ENCODE measurements around the gene INPP5K.

Gene INPP5K

GRCh38 chr17:1498233-1498632 is 18.2 kb downstream of the INPP5K start:
- H3K27ac ChIP-seq (replicated peaks; ENCODE audit: low read length): no peak overlapping the region

GRCh38 chr17:1497831-1498230 is 18.6 kb downstream of the INPP5K start:
- Histone ChIP-seq H2AK5ac (ENCODE audit: low read depth, low read length) (no peak overlapping the region), H3K9me3 (replicated peaks in 1 of 2; ENCODE audit: control insufficient read depth in 2 of 2, insufficient read depth in 1 of 2, low read depth in 1 of 2, low read length in 2 of 2) (no peaks in the 10 kb centered on the region), H3K18ac (ENCODE audit: low read length) (peak overlapping the region; percentile 24), H3K23ac (ENCODE audit: low read depth, low read length, poor library complexity) (peak overlapping the region; percentile 92), H3K4me2 (ENCODE audit: insufficient read depth, low read length, poor library complexity, severe bottlenecking) (no peak overlapping the region), H2BK120ac (ENCODE audit: low read depth, low read length) (no peak overlapping the region), H3K27ac (replicated peaks; ENCODE audit: low read length) (no peak overlapping the region), H3K9ac (ENCODE audit: low read depth, low read length, poor library complexity) (peak overlapping the region; percentile 38), H3K4me1 (ENCODE audit: control insufficient read depth in 2 of 2, insufficient read depth in 1 of 2, low read depth in 1 of 2, low read length in 2 of 2) (peaks cover 2 to 8% of the 10 kb centered on the region in 2 donors), H4K8ac (ENCODE audit: low read depth, low read length) (no peak overlapping the region), H2BK5ac (ENCODE audit: low read length) (no peak overlapping the region), H3K36me3 (replicated peaks in 1 of 2; ENCODE audit: control insufficient read depth in 2 of 2, insufficient read depth in 2 of 2, low read length in 2 of 2) (peaks cover 2 to 14% of the 10 kb centered on the region in 2 donors), H3K79me1 (ENCODE audit: low read depth, low read length) (peaks cover 4% of the 10 kb centered on the region), H4K91ac (ENCODE audit: low read depth, low read length, poor library complexity) (no peak overlapping the region), H3K4ac (ENCODE audit: low read length) (peak overlapping the region; percentile 17), H3K14ac (ENCODE audit: low read length) (no peak overlapping the region), H3K27me3 (ENCODE audit: control insufficient read depth in 3 of 3, insufficient read depth in 3 of 3, low read depth in 1 of 3, low read length in 3 of 3) (no peaks in the 10 kb centered on the region), H2BK15ac (ENCODE audit: low read length) (no peak overlapping the region), H3K4me3 (ENCODE audit: low read length in 2 of 2) (no peak overlapping the region), H2BK12ac (ENCODE audit: low read length) (no peak overlapping the region), H2AFZ (ENCODE audit: low read length) (no peak overlapping the region)
- DNase-seq (ENCODE audit: low spot score): no peak
- no CpG with 5 or more reads among the region's 15 CpGs for WGBS, 2 donors (ENCODE audit: extremely low coverage in 2 of 2, insufficient read length in 2 of 2, insufficient replicate concordance in 1 of 2)

More at GRCh38 chr17:1498233-1498632, 18.2 kb downstream of the INPP5K start:
- H3K9me3 ChIP-seq (replicated peaks in 1 of 2; ENCODE audit: control insufficient read depth in 2 of 2, insufficient read depth in 1 of 2, low read depth in 1 of 2, low read length in 2 of 2): no peaks in the 10 kb centered on the region
- no peak overlapping the region for H2BK5ac ChIP-seq (ENCODE audit: low read length)
- H2BK15ac ChIP-seq (ENCODE audit: low read length): no peak overlapping the region
- peaks cover 3% of the 10 kb centered on the region for H3K79me1 ChIP-seq (ENCODE audit: low read depth, low read length)
- no peak overlapping the region for H2BK120ac ChIP-seq (ENCODE audit: low read depth, low read length)
- no peak overlapping the region for H2AK5ac ChIP-seq (ENCODE audit: low read depth, low read length)
- peaks cover 2 to 14% of the 10 kb centered on the region in 2 donors for H3K36me3 ChIP-seq (replicated peaks in 1 of 2; ENCODE audit: control insufficient read depth in 2 of 2, insufficient read depth in 2 of 2, low read length in 2 of 2)
- no peak overlapping the region for H4K91ac ChIP-seq (ENCODE audit: low read depth, low read length, poor library complexity)
- H3K4me2 ChIP-seq (ENCODE audit: insufficient read depth, low read length, poor library complexity, severe bottlenecking): no peak overlapping the region
- no peak overlapping the region for H3K14ac ChIP-seq (ENCODE audit: low read length)
- H3K27me3 ChIP-seq (ENCODE audit: control insufficient read depth in 3 of 3, insufficient read depth in 3 of 3, low read depth in 1 of 3, low read length in 3 of 3): no peaks in the 10 kb centered on the region
- DNase-seq (ENCODE audit: low spot score): no peak
- H3K4me3 ChIP-seq (ENCODE audit: low read length in 2 of 2): no peak overlapping the region
- no CpG with 5 or more reads among the region's 2 CpGs for WGBS, 2 donors (ENCODE audit: extremely low coverage in 2 of 2, insufficient read length in 2 of 2, insufficient replicate concordance in 1 of 2)
- peak overlapping the region; percentile 92 for H3K23ac ChIP-seq (ENCODE audit: low read depth, low read length, poor library complexity)
- no peak overlapping the region for H2AFZ ChIP-seq (ENCODE audit: low read length)
- no peak overlapping the region for H3K18ac ChIP-seq (ENCODE audit: low read length)
- H3K4me1 ChIP-seq (ENCODE audit: control insufficient read depth in 2 of 2, insufficient read depth in 1 of 2, low read depth in 1 of 2, low read length in 2 of 2): peaks cover 0 to 4% of the 10 kb centered on the region in 2 donors
- no peak overlapping the region for H3K4ac ChIP-seq (ENCODE audit: low read length)
- no peak overlapping the region for H3K9ac ChIP-seq (ENCODE audit: low read depth, low read length, poor library complexity)
- no peak overlapping the region for H2BK12ac ChIP-seq (ENCODE audit: low read length)
- no peak overlapping the region for H4K8ac ChIP-seq (ENCODE audit: low read depth, low read length)

DNA sequence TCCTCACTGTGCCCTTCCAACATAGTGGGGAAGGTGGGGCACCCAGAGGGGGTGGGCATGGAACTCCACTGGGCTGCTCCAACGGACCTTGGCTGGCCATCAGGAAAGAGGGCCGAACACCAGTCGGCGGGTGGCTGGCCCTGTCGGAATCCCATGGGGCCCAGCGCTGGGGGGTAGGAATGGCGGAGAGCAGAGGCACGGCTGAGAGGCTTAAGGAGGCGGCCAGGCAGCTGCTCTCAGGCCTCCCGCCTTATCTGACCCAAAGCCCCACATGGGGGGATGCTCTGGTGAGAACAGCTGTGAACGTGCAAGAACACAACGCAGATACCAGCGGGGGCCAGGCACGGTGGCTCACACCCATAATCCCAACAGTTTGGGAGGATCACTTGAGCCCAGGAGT is 19.5 kb downstream of the INPP5K start:
- Histone ChIP-seq H2AFZ (ENCODE audit: low read length) (no peak overlapping the region), H3K9me3 (replicated peaks in 1 of 2; ENCODE audit: control insufficient read depth in 2 of 2, insufficient read depth in 1 of 2, low read depth in 1 of 2, low read length in 2 of 2) (no peaks in the 10 kb centered on the region), H2BK12ac (ENCODE audit: low read length) (no peak overlapping the region), H3K9ac (ENCODE audit: low read depth, low read length, poor library complexity) (no peak overlapping the region), H2BK15ac (ENCODE audit: low read length) (no peak overlapping the region), H3K79me1 (ENCODE audit: low read depth, low read length) (peaks cover 4% of the 10 kb centered on the region), H3K23ac (ENCODE audit: low read depth, low read length, poor library complexity) (peak overlapping the region; percentile 8), H2BK120ac (ENCODE audit: low read depth, low read length) (no peak overlapping the region), H3K27ac (replicated peaks; ENCODE audit: low read length) (no peak overlapping the region), H4K8ac (ENCODE audit: low read depth, low read length) (no peak overlapping the region), H3K4me1 (ENCODE audit: control insufficient read depth in 2 of 2, insufficient read depth in 1 of 2, low read depth in 1 of 2, low read length in 2 of 2) (peaks cover 9 to 13% of the 10 kb centered on the region in 2 donors), H3K4ac (ENCODE audit: low read length) (no peak overlapping the region), H3K14ac (ENCODE audit: low read length) (no peak overlapping the region), H3K18ac (ENCODE audit: low read length) (no peak overlapping the region), H2AK5ac (ENCODE audit: low read depth, low read length) (no peak overlapping the region), H3K4me3 (ENCODE audit: low read length in 2 of 2) (no peak overlapping the region), H3K36me3 (replicated peaks in 1 of 2; ENCODE audit: control insufficient read depth in 2 of 2, insufficient read depth in 2 of 2, low read length in 2 of 2) (peaks cover 2 to 14% of the 10 kb centered on the region in 2 donors), H2BK5ac (ENCODE audit: low read length) (no peak overlapping the region), H3K27me3 (ENCODE audit: control insufficient read depth in 3 of 3, insufficient read depth in 3 of 3, low read depth in 1 of 3, low read length in 3 of 3) (no peaks in the 10 kb centered on the region), H4K91ac (ENCODE audit: low read depth, low read length, poor library complexity) (no peak overlapping the region), H3K4me2 (ENCODE audit: insufficient read depth, low read length, poor library complexity, severe bottlenecking) (no peak overlapping the region)
- no peak for DNase-seq (ENCODE audit: low spot score)
- WGBS, 2 donors (ENCODE audit: extremely low coverage in 2 of 2, insufficient read length in 2 of 2, insufficient replicate concordance in 1 of 2): no CpG with 5 or more reads among the region's 14 CpGs

- no peak overlapping the region for H2AFZ ChIP-seq (ENCODE audit: low read length)
- H3K36me3 ChIP-seq (replicated peaks in 1 of 2; ENCODE audit: control insufficient read depth in 2 of 2, insufficient read depth in 2 of 2, low read length in 2 of 2): peaks cover 2 to 14% of the 10 kb centered on the region in 2 donors
- no peak overlapping the region for H3K4ac ChIP-seq (ENCODE audit: low read length)
- H3K9ac ChIP-seq (ENCODE audit: low read depth, low read length, poor library complexity): no peak overlapping the region
- no CpG with 5 or more reads among the region's 14 CpGs for whole genome bisulfite sequencing, 2 donors (ENCODE audit: extremely low coverage in 2 of 2, insufficient read length in 2 of 2, insufficient replicate concordance in 1 of 2)
- no peak overlapping the region for H2BK5ac ChIP-seq (ENCODE audit: low read length)
- no peak overlapping the region for H3K23ac ChIP-seq (ENCODE audit: low read depth, low read length, poor library complexity)
- DNase-seq (ENCODE audit: low spot score): no peak
- H3K9me3 ChIP-seq (replicated peaks in 1 of 2; ENCODE audit: control insufficient read depth in 2 of 2, insufficient read depth in 1 of 2, low read depth in 1 of 2, low read length in 2 of 2): no peaks in the 10 kb centered on the region
- no peak overlapping the region for H3K18ac ChIP-seq (ENCODE audit: low read length)
- H2BK12ac ChIP-seq (ENCODE audit: low read length): no peak overlapping the region
- H4K91ac ChIP-seq (ENCODE audit: low read depth, low read length, poor library complexity): no peak overlapping the region
- no peak overlapping the region for H3K4me2 ChIP-seq (ENCODE audit: insufficient read depth, low read length, poor library complexity, severe bottlenecking)
- H3K27me3 ChIP-seq (ENCODE audit: control insufficient read depth in 3 of 3, insufficient read depth in 3 of 3, low read depth in 1 of 3, low read length in 3 of 3): no peaks in the 10 kb centered on the region
- H4K8ac ChIP-seq (ENCODE audit: low read depth, low read length): no peak overlapping the region
- no peak overlapping the region for H2AK5ac ChIP-seq (ENCODE audit: low read depth, low read length)
- H3K4me1 ChIP-seq (ENCODE audit: control insufficient read depth in 2 of 2, insufficient read depth in 1 of 2, low read depth in 1 of 2, low read length in 2 of 2): peaks cover 12 to 14% of the 10 kb centered on the region in 2 donors
- H3K4me3 ChIP-seq (ENCODE audit: low read length in 2 of 2): no peak overlapping the region
- no peak overlapping the region for H2BK120ac ChIP-seq (ENCODE audit: low read depth, low read length)
- H3K79me1 ChIP-seq (ENCODE audit: low read depth, low read length): peaks cover 4% of the 10 kb centered on the region
- H2BK15ac ChIP-seq (ENCODE audit: low read length): no peak overlapping the region
- H3K27ac ChIP-seq (replicated peaks; ENCODE audit: low read length): no peak overlapping the region
- no peak overlapping the region for H3K14ac ChIP-seq (ENCODE audit: low read length)
These were observed 21.0 kb downstream of the INPP5K start for GRCh38 chr17:1495265-1495989.
